Adrenal gland (tissue), 12 donors: Measurements from ENCODE around the gene KLHDC2. TPM values are rescaled to one million over a fixed set of nuclear protein-coding genes. Genes with fewer than 3 reads are reported as not detected.
"Not testable (repeated sequence)": the region's sequence is repeated elsewhere in the genome, so short reads cannot be mapped to it uniquely, and the experiment has no call there.

Experiments
- DNase-seq, 7 donors: peaks; one replicate each; pipeline ENCODE4 v3.0.0-alpha.2; 2019 to 2020
- H3K27ac ChIP-seq, 5 donors: fragments of 200-600 bp; sonication (generic) in 4 of 5; 1 replicate in 3 of 5; 2 replicates in 2 of 5; pipeline versions ENCODE4 v1.5.1 to v1.8.0; 2016 to 2020; ENCODE audit warnings: mild to moderate bottlenecking in 1 of 5
- H3K27me3 ChIP-seq: fragments of 200-600 bp; 2 replicates; pipeline ENCODE4 v1.8.0; 2021
- H3K36me3 ChIP-seq, 2 donors: fragments of 200-600 bp; replicated peaks in 1 of 2; 1 replicate in 1 of 2; 2 replicates in 1 of 2; pipeline versions ENCODE4 v1.5.1 to v1.8.0; 2018 to 2022
- H3K4me1 ChIP-seq, 2 donors: fragments of 200-600 bp; replicated peaks in 1 of 2; 1 replicate in 1 of 2; 2 replicates in 1 of 2; pipeline versions ENCODE4 v1.5.1 to v1.8.0; 2018 to 2021
- H3K4me3 ChIP-seq, 4 donors: fragments of 200-600 bp; sonication (generic) in 3 of 4; one replicate each; pipeline ENCODE4 v1.5.1; 2016 to 2018
- H3K9me3 ChIP-seq, 3 donors: fragments of 200-600 bp; sonication (generic) in 1 of 3; replicated peaks in 1 of 3; 1 replicate in 2 of 3; 2 replicates in 1 of 3; pipeline versions ENCODE4 v1.5.1 to v1.8.0; 2016 to 2021
- CTCF ChIP-seq, 6 experiments: fragments of 450-650 bp in 4 of 6; fragments of 200-600 bp in 2 of 6; sonication (generic) in 1 of 6; IDR thresholded peaks; 1 replicate in 5 of 6; 2 replicates in 1 of 6; pipeline versions ENCODE4 v1.5.1 to v1.8.0; 2016 to 2021; ENCODE audit warnings: antibody characterized with exemption in 6 of 6, mild to moderate bottlenecking in 2 of 6, moderate library complexity in 1 of 6
- POLR2A ChIP-seq, 2 donors: fragments of 450-650 bp; IDR thresholded peaks; one replicate each; pipeline ENCODE4 v1.6.1; 2017; ENCODE audit warnings: antibody characterized with exemption in 2 of 2, mild to moderate bottlenecking in 2 of 2, moderate library complexity in 1 of 2
- WGBS, 4 donors: extraction: QIAGEN DNeasy Blood & Tissue Kit in 2 of 4; methylation state at CpG; one replicate each; pipeline versions ENCODE4 v1.1.5 to v1.1.7; 2013 to 2017; 5-methylcytosine and 5-hydroxymethylcytosine counted together
- intact Hi-C, 2 donors: fragments of 100-400 bp; cut with DNase I; formaldehyde crosslinking; loops; one replicate each; pipeline versions ENCODE4 v1.14.1 to v1.15.0; 2022 to 2023
- polyA plus RNA-seq, 3 donors: library from polyadenylated mRNA; stranded (reverse); fragments of 200-250 nt in 2 of 3; fragments of 350-450 nt in 1 of 3; fragmentation: Illumina TruSeq in 1 of 3; extraction: RNeasy Lipid Tissue Mini Kit (QIAGEN cat#74804) in 1 of 3; gene quantifications; one replicate each; pipeline ENCODE4 v1.2.3, GENCODE V29; 2013 to 2014
- total RNA-seq, 9 donors: library from RNA; depleted of rRNA in 4 of 9; stranded (reverse); fragments of >200 nt in 4 of 9; fragments of 120-200 nt in 1 of 9; fragmentation: NEBNext Ultra II Directional in 1 of 9; extraction: Animal tissue kit (Norgen Biotek cat#: 25700) in 1 of 9; gene quantifications; one replicate each; pipeline versions ENCODE4 v1.1.0 to v1.2.4, GENCODE V29; 2013 to 2023
- donor health status: healthy with polysubstance abuse.
- donor health status: Bipolar disorder and iron deficiency.
- donor health status: DM: yes; HTN: yes; CAD: no.
- donor health status: DM: no; HTN: no; CAD: no.
- donor health status: DM: no; HTN: no; CAD: no.
- donor health status: DM: yes; HTN: yes; CAD: no.

Gene KLHDC2
- total and polyA plus RNA-seq, 12 donors = 43.1 to 134 (median 68.5) TPM

GRCh38 chr14:49808780-49809179 lies 40.8 kb downstream of the KLHDC2 start:
- no peak overlapping the region for H3K4me3 ChIP-seq
- no peaks in the 10 kb centered on the region for H3K9me3 ChIP-seq
- no peaks in the 10 kb centered on the region for H3K27me3 ChIP-seq
- 0% methylated on average over 1 of the region's 1 CpG for WGBS, 4 donors
- DNase-seq = no peak
- H3K4me1 ChIP-seq = no peaks in the 10 kb centered on the region
- TF ChIP-seq POLR2A (IDR thresholded peaks at IDR 0.05) (no peak), CTCF (IDR thresholded peaks at IDR 0.05) (no peak)
- intact Hi-C loops = no loop called here
- peaks cover 0 to 48% of the 10 kb centered on the region in 2 donors for H3K36me3 ChIP-seq
- H3K27ac ChIP-seq = no peak overlapping the region

- H3K27me3 ChIP-seq, H3K9me3 ChIP-seq, H3K4me3 ChIP-seq, intact Hi-C loops, H3K4me1 ChIP-seq, DNase-seq, H3K27ac ChIP-seq: not testable (repeated sequence)
- peaks cover 0 to 53% of the 10 kb centered on the region in 2 donors for H3K36me3 ChIP-seq
- 61 to 68% (median 68%) methylated on average over 2 of the region's 2 CpGs for WGBS, 4 donors
Measured at GRCh38 chr14:49816118-49816517, 48.2 kb downstream of the KLHDC2 start.

GRCh38 chr14:49816844-49817243 lies 48.9 kb downstream of the KLHDC2 start:
- intact Hi-C loops = no loop called here
- Histone ChIP-seq H3K27me3 (no peaks in the 10 kb centered on the region), H3K4me1 (no peaks in the 10 kb centered on the region), H3K9me3 (no peaks in the 10 kb centered on the region), H3K4me3 (no peak overlapping the region), H3K36me3 (peaks cover 0 to 53% of the 10 kb centered on the region in 2 donors), H3K27ac (no peak overlapping the region)
- DNase-seq = no peak
- TF ChIP-seq CTCF (IDR thresholded peaks at IDR 0.05) (no peak), POLR2A (IDR thresholded peaks at IDR 0.05) (no peak)
- 95 to 100% (median 98%) methylated on average over 3 of the region's 3 CpGs for WGBS, 4 donors

- no peak overlapping the region for H3K27ac ChIP-seq
- peaks cover 0 to 70% of the 10 kb centered on the region in 2 donors for H3K36me3 ChIP-seq
- intact Hi-C loops = no loop called here
Measured at GRCh38 chr14:49820176-49820575, 52.2 kb downstream of the KLHDC2 start.

More at GRCh38 chr14:49820176-49820575, 52.2 kb downstream of the KLHDC2 start:
- no peak for TF ChIP-seq CTCF (IDR thresholded peaks at IDR 0.05)
- no peak for TF ChIP-seq POLR2A (IDR thresholded peaks at IDR 0.05)
- no peak overlapping the region for H3K4me3 ChIP-seq
- DNase-seq = no peak
- H3K9me3 ChIP-seq = no peaks in the 10 kb centered on the region
- no peaks in the 10 kb centered on the region for H3K4me1 ChIP-seq
- 97 to 98% (median 97%) methylated on average over 12 of the region's 12 CpGs for WGBS, 4 donors
- H3K27me3 ChIP-seq = no peaks in the 10 kb centered on the region
